Lower lobe of right lung (tissue), 2 donors: ENCODE measurements around the gene LGI4. TPM values are rescaled to one million over a fixed set of nuclear protein-coding genes. Genes with fewer than 3 reads are reported as not detected.

Source experiments
- ATAC-seq, 2 donors: fragments of 200-7000 bp; cut with Tn5 transposase; one replicate each; pipeline ENCODE4 v1.9.1; 2020 to 2022; ENCODE audit warnings: mild to moderate bottlenecking in 2 of 2, moderate library complexity in 2 of 2
- DNase-seq: peaks from one replicate; pipeline ENCODE4 v3.0.0-alpha.2; 2020
- H3K27ac ChIP-seq: fragments of 200-600 bp; one replicate; pipeline ENCODE4 v1.8.0; 2022
- H3K27me3 ChIP-seq: fragments of 200-600 bp; one replicate; pipeline ENCODE4 v1.8.0; 2022; ENCODE audit warnings: low read depth
- H3K36me3 ChIP-seq: fragments of 200-600 bp; one replicate; pipeline ENCODE4 v1.8.0; 2022; ENCODE audit warnings: mild to moderate bottlenecking
- H3K4me1 ChIP-seq: fragments of 200-600 bp; one replicate; pipeline ENCODE4 v1.8.0; 2022
- H3K4me3 ChIP-seq: fragments of 200-600 bp; one replicate; pipeline ENCODE4 v1.8.0; 2022; ENCODE audit warnings: mild to moderate bottlenecking
- H3K9me3 ChIP-seq: fragments of 200-600 bp; one replicate; pipeline ENCODE4 v1.8.0; 2022
- intact Hi-C: fragments of 100-400 bp; cut with DNase I; formaldehyde crosslinking; loops from one replicate; pipeline ENCODE4 v1.11.0; 2022
- total RNA-seq: library from RNA; stranded (reverse); fragmentation: NEBNext Ultra II Directional; extraction: Animal tissue kit (Norgen Biotek cat#: 25700); gene quantifications from one replicate; pipeline ENCODE4 v1.2.1, GENCODE V29; 2021
- TF ChIP-seq, protein P1 (sequence below): fragments of 200-600 bp; IDR thresholded peaks from one replicate; pipeline ENCODE4 v1.8.0; 2022; ENCODE audit warnings: antibody characterized with exemption, mild to moderate bottlenecking
- donor health status: DM: no; HTN: yes; CAD: no; lungs with severe emphysema.

The LGI4 gene
- total RNA-seq, 1 donor from 2014 or later, result 6.3 TPM

GRCh38 chr19:35090506-35091214 lies 44.2 kb downstream of the LGI4 start:
- H3K9me3 ChIP-seq, result no peaks in the 10 kb centered on the region
- TF ChIP-seq, protein P1, sequence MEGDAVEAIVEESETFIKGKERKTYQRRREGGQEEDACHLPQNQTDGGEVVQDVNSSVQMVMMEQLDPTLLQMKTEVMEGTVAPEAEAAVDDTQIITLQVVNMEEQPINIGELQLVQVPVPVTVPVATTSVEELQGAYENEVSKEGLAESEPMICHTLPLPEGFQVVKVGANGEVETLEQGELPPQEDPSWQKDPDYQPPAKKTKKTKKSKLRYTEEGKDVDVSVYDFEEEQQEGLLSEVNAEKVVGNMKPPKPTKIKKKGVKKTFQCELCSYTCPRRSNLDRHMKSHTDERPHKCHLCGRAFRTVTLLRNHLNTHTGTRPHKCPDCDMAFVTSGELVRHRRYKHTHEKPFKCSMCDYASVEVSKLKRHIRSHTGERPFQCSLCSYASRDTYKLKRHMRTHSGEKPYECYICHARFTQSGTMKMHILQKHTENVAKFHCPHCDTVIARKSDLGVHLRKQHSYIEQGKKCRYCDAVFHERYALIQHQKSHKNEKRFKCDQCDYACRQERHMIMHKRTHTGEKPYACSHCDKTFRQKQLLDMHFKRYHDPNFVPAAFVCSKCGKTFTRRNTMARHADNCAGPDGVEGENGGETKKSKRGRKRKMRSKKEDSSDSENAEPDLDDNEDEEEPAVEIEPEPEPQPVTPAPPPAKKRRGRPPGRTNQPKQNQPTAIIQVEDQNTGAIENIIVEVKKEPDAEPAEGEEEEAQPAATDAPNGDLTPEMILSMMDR, result peak; percentile 61
- no peak overlapping the region for H3K4me3 ChIP-seq
- peak; percentile 90 to 92 for ATAC-seq
- H3K27me3 ChIP-seq, result peaks cover 17% of the 10 kb centered on the region
- intact Hi-C loops, result no loop called here
- H3K4me1 ChIP-seq, result peaks cover 10% of the 10 kb centered on the region
- H3K27ac ChIP-seq, result no peak overlapping the region
- DNase-seq, result no peak
- no peaks in the 10 kb centered on the region for H3K36me3 ChIP-seq

- intact Hi-C loops, result no loop called here
- ATAC-seq (peak in 1 of 2 donors; percentile 36), DNase-seq (no peak)
- H3K9me3 ChIP-seq, result no peaks in the 10 kb centered on the region
- peaks cover 10% of the 10 kb centered on the region for H3K4me1 ChIP-seq
- H3K27me3 ChIP-seq, result peaks cover 17% of the 10 kb centered on the region
- TF ChIP-seq, protein P1, result no peak
- H3K4me3 ChIP-seq, result no peak overlapping the region
- no peaks in the 10 kb centered on the region for H3K36me3 ChIP-seq
- no peak overlapping the region for H3K27ac ChIP-seq
These were observed 44.7 kb downstream of the LGI4 start for GRCh38 chr19:35090160-35090505.

- H3K27me3 ChIP-seq, result peaks cover 17% of the 10 kb centered on the region
- H3K27ac ChIP-seq, result no peak overlapping the region
- no peaks in the 10 kb centered on the region for H3K9me3 ChIP-seq
- TF ChIP-seq, protein P1, result no peak
- no peaks in the 10 kb centered on the region for H3K36me3 ChIP-seq
- ATAC-seq (no peak), DNase-seq (no peak)
- no peak overlapping the region for H3K4me3 ChIP-seq
- intact Hi-C loops, result no loop called here
- H3K4me1 ChIP-seq, result peaks cover 10% of the 10 kb centered on the region
These were observed 45.3 kb downstream of the LGI4 start for GRCh38 chr19:35089554-35089953.

- Histone ChIP-seq H3K4me1 (peaks cover 10% of the 10 kb centered on the region), H3K27ac (no peak overlapping the region), H3K9me3 (no peaks in the 10 kb centered on the region), H3K4me3 (no peak overlapping the region), H3K36me3 (no peaks in the 10 kb centered on the region), H3K27me3 (peaks cover 17% of the 10 kb centered on the region)
- DNase-seq, result no peak
- intact Hi-C loops, result no loop called here
- ATAC-seq, result no peak
- TF ChIP-seq, protein P1, result no peak
These were observed 46.5 kb downstream of the LGI4 start for GRCh38 chr19:35088131-35088913.

- no peak for ATAC-seq
- no peak overlapping the region for H3K4me3 ChIP-seq
- H3K36me3 ChIP-seq, result no peaks in the 10 kb centered on the region
- H3K4me1 ChIP-seq, result peaks cover 10% of the 10 kb centered on the region
- H3K27me3 ChIP-seq, result peaks cover 17% of the 10 kb centered on the region
- no peak overlapping the region for H3K27ac ChIP-seq
- no peaks in the 10 kb centered on the region for H3K9me3 ChIP-seq
- TF ChIP-seq, protein P1, result no peak
- no peak for DNase-seq
- intact Hi-C loops, result no loop called here
These were observed 47.5 kb downstream of the LGI4 start for GRCh38 chr19:35087393-35087792.
